Sigmoid colon (tissue), 7 donors: ENCODE results near the gene CDCA3. TPM values are rescaled to one million over a fixed set of nuclear protein-coding genes. Genes with fewer than 3 reads are reported as not detected.
"Not testable (repeated sequence)": the region's sequence is repeated elsewhere in the genome, so short reads cannot be mapped to it uniquely, and the experiment has no call there.

Source experiments
- DNase-seq: peaks from one replicate; pipeline ENCODE4 v3.0.0-alpha.2; 2019
- H3K27ac ChIP-seq, 4 donors: fragments of 200-600 bp; sonication (generic); one replicate each; pipeline ENCODE4 v1.5.1; 2016 to 2019; ENCODE audit warnings: mild to moderate bottlenecking in 1 of 4
- H3K27me3 ChIP-seq, 3 donors: fragments of 200-600 bp; sonication (generic); one replicate each; pipeline ENCODE4 v1.5.1; 2019; ENCODE audit warnings: mild to moderate bottlenecking in 1 of 3
- H3K36me3 ChIP-seq, 4 donors: fragments of 200-600 bp; sonication (generic); one replicate each; pipeline ENCODE4 v1.5.1; 2016 to 2019
- H3K4me1 ChIP-seq, 4 donors: fragments of 200-600 bp; sonication (generic); one replicate each; pipeline ENCODE4 v1.5.1; 2017 to 2019
- H3K4me3 ChIP-seq, 4 donors: fragments of 200-600 bp; sonication (generic); one replicate each; pipeline ENCODE4 v1.5.1; 2017 to 2019; ENCODE audit warnings: mild to moderate bottlenecking in 2 of 4, moderate library complexity in 1 of 4
- H3K9me3 ChIP-seq, 4 donors: fragments of 200-600 bp in 3 of 4; sonication (generic) in 3 of 4; one replicate each; pipeline versions ENCODE4 v1.5.1 to v1.6.1; 2013 to 2019
- CTCF ChIP-seq, 4 experiments: fragments of 450-650 bp in 3 of 4; fragments of 200-600 bp in 1 of 4; IDR thresholded peaks; one replicate each; pipeline ENCODE4 v1.5.1; 2016 to 2019; ENCODE audit warnings: antibody characterized with exemption in 4 of 4, mild to moderate bottlenecking in 3 of 4, moderate library complexity in 2 of 4
- EP300 ChIP-seq, 4 donors: sonication (generic); formaldehyde crosslinking; IDR thresholded peaks; one replicate each; pipeline ENCODE4 v1.6.1; 2017; ENCODE audit warnings: antibody characterized with exemption in 4 of 4
- POLR2A ChIP-seq, 2 donors: fragments of 450-650 bp; IDR thresholded peaks; one replicate each; pipeline ENCODE4 v1.6.1; 2016; ENCODE audit warnings: antibody characterized with exemption in 2 of 2, mild to moderate bottlenecking in 2 of 2, moderate library complexity in 2 of 2
- POLR2AphosphoS5 ChIP-seq, 4 donors: sonication (generic); formaldehyde crosslinking; IDR thresholded peaks; one replicate each; pipeline ENCODE4 v1.6.1; 2017; ENCODE audit warnings: antibody characterized with exemption in 4 of 4
- WGBS, 2 donors: extraction: QIAGEN DNeasy Blood & Tissue Kit; methylation state at CpG; one replicate each; pipeline ENCODE4 v1.1.7; 2013; 5-methylcytosine and 5-hydroxymethylcytosine counted together
- intact Hi-C: fragments of 100-400 bp; cut with DNase I; formaldehyde crosslinking; loops from one replicate; pipeline ENCODE4 v1.15.1; 2023
- polyA plus RNA-seq, 3 donors: library from polyadenylated mRNA; stranded (reverse); fragments of 200-250 nt; gene quantifications; one replicate each; pipeline ENCODE4 v1.2.3, GENCODE V29; 2013
- total RNA-seq, 4 donors: library from RNA; depleted of rRNA; stranded (reverse); fragments of >200 nt; gene quantifications; one replicate each; pipeline ENCODE4 v1.1.0, GENCODE V29; 2016
- donor health status: healthy with polysubstance abuse.
- donor health status: Bipolar disorder and iron deficiency.
- donor health status: healthy.

Gene CDCA3
- total and polyA plus RNA-seq, 7 donors, result 0.33 to 31.2 (median 2.8) TPM

- no peaks in the 10 kb centered on the region for H3K27me3 ChIP-seq
- peaks cover 6 to 28% (median 19%) of the 10 kb centered on the region in 4 donors for H3K36me3 ChIP-seq
- peak overlapping the region in 2 of 4 donors; percentile 77 to 85 for H3K4me3 ChIP-seq
- TF ChIP-seq EP300 (IDR thresholded peaks at IDR 0.05) (no peak), POLR2A (IDR thresholded peaks at IDR 0.05) (no peak), POLR2AphosphoS5 (IDR thresholded peaks at IDR 0.05) (no peak), CTCF (IDR thresholded peaks at IDR 0.05) (no peak)
- intact Hi-C loops, result loop anchor here (5.0 kb wide), 2 partner anchors 36 to 66 kb away; no protein-coding TSS in a partner anchor
- no peaks in the 10 kb centered on the region for H3K9me3 ChIP-seq
- no peak for DNase-seq
- H3K27ac ChIP-seq, result peak overlapping the region; percentile 84 to 90 (median 88)
- 46 to 68% methylated on average over 12 of the region's 12 CpGs for WGBS, 2 donors
- H3K4me1 ChIP-seq, result peaks cover 0 to 63% (median 51%) of the 10 kb centered on the region in 4 donors
Measured at GRCh38 chr12:6871052-6871957, 20.2 kb upstream of the CDCA3 start.

GRCh38 chr12:6870304-6870703, 19.2 kb upstream of the CDCA3 start:
- not testable (repeated sequence) for H3K9me3 ChIP-seq, H3K27me3 ChIP-seq, DNase-seq, H3K4me3 ChIP-seq
- peaks cover 0 to 63% (median 51%) of the 10 kb centered on the region in 4 donors for H3K4me1 ChIP-seq
- peak overlapping the region in 2 of 4 donors; percentile 98 to 99 for H3K27ac ChIP-seq
- intact Hi-C loops, result loop anchor here (5.0 kb wide), 2 partner anchors 37 to 67 kb away; no protein-coding TSS in a partner anchor
- 53 to 76% methylated on average over 4 of the region's 4 CpGs for WGBS, 2 donors
- H3K36me3 ChIP-seq, result peaks cover 6 to 36% (median 26%) of the 10 kb centered on the region in 4 donors

- WGBS, 2 donors, result 19 to 38% methylated on average over 12 of the region's 12 CpGs
- Histone ChIP-seq H3K4me3 (peak overlapping the region in 3 of 4 donors; percentile 94 to 100 (median 99)), H3K9me3 (no peaks in the 10 kb centered on the region), H3K27ac (peak overlapping the region; percentile 21 to 100 (median 98)), H3K36me3 (peaks cover 6 to 45% (median 28%) of the 10 kb centered on the region in 4 donors), H3K4me1 (peaks cover 0 to 61% (median 48%) of the 10 kb centered on the region in 4 donors), H3K27me3 (no peaks in the 10 kb centered on the region)
- TF ChIP-seq CTCF (IDR thresholded peaks at IDR 0.05), result peak; percentile 71 to 91 (median 89)
- TF ChIP-seq POLR2A (IDR thresholded peaks at IDR 0.05), result no peak
- TF ChIP-seq EP300 (IDR thresholded peaks at IDR 0.05), result no peak
- intact Hi-C loops, result loop anchor here (1.0 to 10.0 kb wide), 6 partner anchors 22 to 245 kb away; no protein-coding TSS in a partner anchor
- peak; percentile 91 for DNase-seq
Measured at GRCh38 chr12:6869049-6870021, 18.2 kb upstream of the CDCA3 start.

GRCh38 chr12:6868211-6869048, 17.3 kb upstream of the CDCA3 start:
- DNase-seq, result no peak
- TF ChIP-seq POLR2AphosphoS5 (IDR thresholded peaks at IDR 0.05), result no peak
- TF ChIP-seq CTCF (IDR thresholded peaks at IDR 0.05), result no peak
- no peak for TF ChIP-seq EP300 (IDR thresholded peaks at IDR 0.05)
- no peak for TF ChIP-seq POLR2A (IDR thresholded peaks at IDR 0.05)
- intact Hi-C loops, result loop anchor here (1.0 to 10.0 kb wide), 4 partner anchors 23 to 246 kb away; no protein-coding TSS in a partner anchor
- Histone ChIP-seq H3K36me3 (peaks cover 8 to 54% (median 34%) of the 10 kb centered on the region in 4 donors), H3K9me3 (no peaks in the 10 kb centered on the region), H3K4me3 (peak overlapping the region; percentile 72 to 100 (median 96)), H3K4me1 (peaks cover 0 to 52% (median 42%) of the 10 kb centered on the region in 4 donors), H3K27me3 (no peaks in the 10 kb centered on the region), H3K27ac (peak overlapping the region; percentile 95 to 100 (median 98))
- 7 to 11% methylated on average over 22 of the region's 22 CpGs for WGBS, 2 donors
